Kidney epithelial cell (primary cell): ENCODE data around the gene TRERF1. TPM values are rescaled to one million over a fixed set of nuclear protein-coding genes. Genes with fewer than 3 reads are reported as not detected.

Experiments
- DNase-seq: peaks from one replicate; pipeline ENCODE4 v3.0.0-alpha.2; 2010; ENCODE audit warnings: low read depth
- H3K27me3 ChIP-seq: 2 replicates; pipeline ENCODE4 v1.6.0; 2011; ENCODE audit warnings: low read length; ENCODE audit not compliant: control insufficient read depth, insufficient read depth
- H3K36me3 ChIP-seq: 2 replicates; pipeline ENCODE4 v1.5.1; 2011; ENCODE audit warnings: low read length; ENCODE audit not compliant: control insufficient read depth, insufficient read depth
- H3K4me3 ChIP-seq: 2 replicates; pipeline ENCODE4 v1.5.1; 2011; ENCODE audit warnings: low read depth, mild to moderate bottlenecking, control low read depth, low read length
- total RNA-seq: library from RNA; depleted of rRNA; stranded (reverse); fragments of >200 nt; gene quantifications from 2 replicates; pipeline ENCODE4 v1.2.3, GENCODE V29; 2015
- TF ChIP-seq, protein P1 (sequence below): IDR thresholded peaks from 2 replicates; pipeline ENCODE4 v1.5.1; 2011; ENCODE audit warnings: mild to moderate bottlenecking, moderate library complexity, low read length, control low read depth, inconsistent platforms; ENCODE audit not compliant: insufficient read depth, poor library complexity, severe bottlenecking

TRERF1 gene
- total RNA-seq, 1 donor from 2014 or later: 1.4 TPM

GRCh38 chr6:42224222-42225028 lies 227.3 kb downstream of the TRERF1 start:
- DNase-seq: peak; percentile 88
- no peaks in the 10 kb centered on the region for H3K27me3 ChIP-seq
- no peak overlapping the region for H3K4me3 ChIP-seq
- TF ChIP-seq, protein P1, sequence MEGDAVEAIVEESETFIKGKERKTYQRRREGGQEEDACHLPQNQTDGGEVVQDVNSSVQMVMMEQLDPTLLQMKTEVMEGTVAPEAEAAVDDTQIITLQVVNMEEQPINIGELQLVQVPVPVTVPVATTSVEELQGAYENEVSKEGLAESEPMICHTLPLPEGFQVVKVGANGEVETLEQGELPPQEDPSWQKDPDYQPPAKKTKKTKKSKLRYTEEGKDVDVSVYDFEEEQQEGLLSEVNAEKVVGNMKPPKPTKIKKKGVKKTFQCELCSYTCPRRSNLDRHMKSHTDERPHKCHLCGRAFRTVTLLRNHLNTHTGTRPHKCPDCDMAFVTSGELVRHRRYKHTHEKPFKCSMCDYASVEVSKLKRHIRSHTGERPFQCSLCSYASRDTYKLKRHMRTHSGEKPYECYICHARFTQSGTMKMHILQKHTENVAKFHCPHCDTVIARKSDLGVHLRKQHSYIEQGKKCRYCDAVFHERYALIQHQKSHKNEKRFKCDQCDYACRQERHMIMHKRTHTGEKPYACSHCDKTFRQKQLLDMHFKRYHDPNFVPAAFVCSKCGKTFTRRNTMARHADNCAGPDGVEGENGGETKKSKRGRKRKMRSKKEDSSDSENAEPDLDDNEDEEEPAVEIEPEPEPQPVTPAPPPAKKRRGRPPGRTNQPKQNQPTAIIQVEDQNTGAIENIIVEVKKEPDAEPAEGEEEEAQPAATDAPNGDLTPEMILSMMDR: no peak
- H3K36me3 ChIP-seq: no peaks in the 10 kb centered on the region

DNA sequence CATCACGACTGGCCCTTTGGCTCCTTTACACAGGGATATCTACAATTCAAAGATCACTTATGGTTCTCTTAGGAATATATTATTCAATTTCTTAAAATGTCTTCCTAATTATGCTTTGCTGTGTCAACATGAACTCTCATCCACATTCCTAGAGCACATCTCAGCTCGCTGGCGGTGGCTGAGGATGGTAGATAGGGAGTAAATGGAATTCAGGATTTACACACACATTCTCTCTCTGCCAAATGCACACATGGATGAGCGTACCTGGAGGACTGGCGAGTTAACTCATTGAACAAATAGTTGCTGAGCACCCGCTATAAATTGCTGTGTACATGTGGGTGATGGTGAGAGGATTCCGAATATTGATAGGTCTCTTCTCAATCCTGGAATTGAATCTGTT lies 229.3 kb downstream of the TRERF1 start:
- no peak overlapping the region for H3K4me3 ChIP-seq
- DNase-seq: no peak
- TF ChIP-seq, protein P1: no peak
- H3K36me3 ChIP-seq: no peaks in the 10 kb centered on the region
- no peaks in the 10 kb centered on the region for H3K27me3 ChIP-seq

- no peaks in the 10 kb centered on the region for H3K27me3 ChIP-seq
- no peak for DNase-seq
- TF ChIP-seq, protein P1: no peak
- no peaks in the 10 kb centered on the region for H3K36me3 ChIP-seq
- H3K4me3 ChIP-seq: no peak overlapping the region
These were observed 230.2 kb downstream of the TRERF1 start for GRCh38 chr6:42221546-42221945.

DNA sequence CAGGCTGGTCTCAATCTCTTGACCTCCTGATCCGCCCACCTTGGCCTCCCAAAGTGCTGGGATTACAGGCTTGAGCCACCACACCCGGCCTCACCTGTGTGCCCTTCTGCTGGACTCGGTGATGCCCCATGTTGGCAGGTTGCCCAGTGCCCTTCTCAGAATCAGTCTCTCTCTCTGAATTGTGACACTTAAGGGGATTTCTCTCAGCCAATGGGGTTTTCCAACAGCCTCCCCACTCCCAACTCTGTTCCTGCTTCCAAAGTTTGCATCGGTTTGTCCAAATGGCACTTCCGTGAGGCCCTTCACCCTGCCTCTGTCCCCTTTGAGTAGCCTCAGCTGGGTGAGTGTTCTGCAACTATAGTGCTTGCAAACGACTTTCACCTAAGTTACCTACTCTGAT lies 230.9 kb downstream of the TRERF1 start:
- TF ChIP-seq, protein P1: no peak
- DNase-seq: no peak
- H3K4me3 ChIP-seq: no peak overlapping the region
- H3K36me3 ChIP-seq: no peaks in the 10 kb centered on the region
- H3K27me3 ChIP-seq: no peaks in the 10 kb centered on the region

GRCh38 chr6:42217519-42218367 lies 234.0 kb downstream of the TRERF1 start, which contains the start of gene MRPS10:
Gene MRPS10, minus strand, starts transcription at chr6:42217861. Its CDS starts 12 bp downstream, at chr6:42217849.
- TF ChIP-seq, protein P1: no peak
- H3K4me3 ChIP-seq: peak within 1 kb of the TSS; percentile 90
- H3K27me3 ChIP-seq: no peaks in the 10 kb centered on the region
- DNase-seq: peak; percentile 80
- H3K36me3 ChIP-seq: no peaks in the 10 kb centered on the region
